H1 (cell line): ENCODE results near the gene THPO. TPM values are rescaled to one million over a fixed set of nuclear protein-coding genes. Genes with fewer than 3 reads are reported as not detected.

Experiments used
- CTCF ChIA-PET: fragments of 300-600 bp; sonication (Branson Sonifier 250); formaldehyde crosslinking; loops from one replicate; lab custom pipeline; 2021; ENCODE audit not compliant: partially characterized antibody; lab: Charles Lee
- POLR2A ChIA-PET: fragments of 300-600 bp; sonication (Branson Sonifier 250); formaldehyde crosslinking; loops from one replicate; lab custom pipeline; 2021; ENCODE audit warnings: inconsistent platforms; ENCODE audit not compliant: partially characterized antibody; lab: Charles Lee
- DNase-seq, 2 experiments: peaks; one replicate each; pipeline versions ENCODE4 v3.0.0 to v3.0.0-alpha.2; 2010 to 2022; ENCODE audit warnings: low spot score in 2 of 2, low read depth in 1 of 2, mixed read lengths in 1 of 2
- FAIRE-seq: peaks from 2 replicates; lab custom pipeline; 2011; peaks lifted over from hg19 to GRCh38; lab: Jason Lieb, UNC
- H2AFZ ChIP-seq: 2 replicates; pipeline ENCODE4 v1.8.1; 2012; ENCODE audit warnings: low read length, inconsistent platforms
- H2AK5ac ChIP-seq: 2 replicates; pipeline ENCODE4 v1.6.1; 2013; ENCODE audit warnings: low read depth, low read length
- H2BK120ac ChIP-seq: replicated peaks from 2 replicates; pipeline ENCODE3; 2013; ENCODE audit warnings: low read depth, low read length, inconsistent platforms
- H2BK12ac ChIP-seq: 2 replicates; pipeline ENCODE4 v1.6.1; 2013; ENCODE audit warnings: low read depth, low read length
- H2BK15ac ChIP-seq: 2 replicates; pipeline ENCODE4 v1.6.1; 2013; ENCODE audit warnings: low read length
- H2BK20ac ChIP-seq: 2 replicates; pipeline ENCODE4 v1.6.1; 2013; ENCODE audit warnings: low read length
- H2BK5ac ChIP-seq: 2 replicates; pipeline ENCODE4 v1.6.1; 2013; ENCODE audit warnings: low read depth, low read length
- H3K14ac ChIP-seq: 2 replicates; pipeline ENCODE4 v1.6.1; 2013; ENCODE audit warnings: inconsistent platforms; ENCODE audit not compliant: insufficient read length
- H3K18ac ChIP-seq: 2 replicates; pipeline ENCODE4 v1.6.1; 2013; ENCODE audit warnings: low read length; ENCODE audit errors: extremely low read depth
- H3K23ac ChIP-seq: 2 replicates; pipeline ENCODE4 v1.6.1; 2013; ENCODE audit warnings: inconsistent platforms; ENCODE audit not compliant: insufficient read length
- H3K23me2 ChIP-seq: 2 replicates; pipeline ENCODE4 v1.6.1; 2013; ENCODE audit warnings: low read depth, low read length
- H3K27ac ChIP-seq: 2 replicates; pipeline ENCODE4 v1.6.1; 2011; ENCODE audit warnings: low read depth, low read length, inconsistent platforms
- H3K27me3 ChIP-seq, 4 experiments: replicated peaks in 1 of 4; 1 replicate in 1 of 4; 2 replicates in 3 of 4; pipeline versions ENCODE4 v1.6.1 to v1.8.1; 2011 to 2013; ENCODE audit warnings: low read length in 3 of 4, mild to moderate bottlenecking in 3 of 4, inconsistent platforms in 2 of 4, mixed read lengths in 2 of 4, moderate library complexity in 1 of 4; ENCODE audit not compliant: control insufficient read depth in 3 of 4, insufficient read depth in 3 of 4; ENCODE audit errors: extremely low read depth in 1 of 4
- H3K36me3 ChIP-seq, 4 experiments: 2 replicates each; pipeline versions ENCODE4 v1.6.1 to v1.8.1; 2011 to 2013; ENCODE audit warnings: mild to moderate bottlenecking in 4 of 4, low read length in 3 of 4, moderate library complexity in 2 of 4, control low read depth in 1 of 4, inconsistent platforms in 1 of 4; ENCODE audit not compliant: insufficient read depth in 4 of 4, control insufficient read depth in 2 of 4
- H3K4ac ChIP-seq: replicated peaks from 2 replicates; pipeline ENCODE3; 2013; ENCODE audit warnings: low read length, low read depth, mixed read lengths, inconsistent platforms; ENCODE audit not compliant: insufficient read length
- H3K4me1 ChIP-seq, 4 experiments: replicated peaks in 1 of 4; 1 replicate in 1 of 4; 2 replicates in 3 of 4; pipeline versions ENCODE4 v1.6.1 to v1.8.1; 2011 to 2013; ENCODE audit warnings: low read length in 3 of 4, inconsistent platforms in 2 of 4, mixed read lengths in 1 of 4; ENCODE audit not compliant: insufficient read depth in 4 of 4, control insufficient read depth in 3 of 4
- H3K4me2 ChIP-seq, 2 experiments: 2 replicates each; pipeline versions ENCODE4 v1.6.1 to v1.8.1; 2011 to 2013; ENCODE audit warnings: low read depth in 2 of 2, low read length in 2 of 2, control low read depth in 1 of 2, inconsistent platforms in 1 of 2, mild to moderate bottlenecking in 1 of 2; ENCODE audit not compliant: insufficient read depth in 1 of 2
- H3K4me3 ChIP-seq, 4 experiments: fragments of 200-600, 300-600 bp in 1 of 4; sonication (generic), shearing (Covaris generic), sonication (Bioruptor Twin) in 1 of 4; 2 replicates each; pipeline versions ENCODE4 v1.5.1 to v1.8.1; 2011 to 2016; ENCODE audit warnings: low read length in 4 of 4, low read depth in 3 of 4, control low read depth in 2 of 4, inconsistent platforms in 2 of 4, mild to moderate bottlenecking in 2 of 4, mixed read lengths in 1 of 4, moderate library complexity in 1 of 4; ENCODE audit not compliant: insufficient read depth in 2 of 4; ENCODE audit errors: extremely low read depth in 1 of 4
- H3K56ac ChIP-seq: replicated peaks from 2 replicates; pipeline ENCODE3; 2013; ENCODE audit warnings: low read depth, mild to moderate bottlenecking, mixed read lengths, low read length, inconsistent platforms; ENCODE audit not compliant: insufficient read length
- H3K79me1 ChIP-seq: 2 replicates; pipeline ENCODE4 v1.6.1; 2013; ENCODE audit warnings: low read depth, low read length, control low read depth
- H3K79me2 ChIP-seq, 2 experiments: 2 replicates each; pipeline versions ENCODE4 v1.6.1 to v1.8.1; 2012 to 2013; ENCODE audit warnings: low read length in 2 of 2, mild to moderate bottlenecking in 2 of 2, inconsistent platforms in 1 of 2; ENCODE audit not compliant: insufficient read depth in 2 of 2, control insufficient read depth in 1 of 2
- H3K9ac ChIP-seq, 4 experiments: replicated peaks in 1 of 4; 1 replicate in 1 of 4; 2 replicates in 3 of 4; pipeline versions ENCODE4 v1.6.1 to v1.8.1; 2011 to 2013; ENCODE audit warnings: low read depth in 3 of 4, low read length in 3 of 4, control low read depth in 2 of 4, mild to moderate bottlenecking in 2 of 4, moderate library complexity in 2 of 4, inconsistent platforms in 1 of 4; ENCODE audit errors: extremely low read depth in 1 of 4
- H3K9me3 ChIP-seq, 2 experiments: 2 replicates each; pipeline versions ENCODE4 v1.6.1 to v1.8.1; 2012 to 2013; ENCODE audit warnings: mild to moderate bottlenecking in 2 of 2, moderate library complexity in 2 of 2, control low read depth in 1 of 2, inconsistent platforms in 1 of 2, low read depth in 1 of 2, low read length in 1 of 2, mixed read lengths in 1 of 2; ENCODE audit not compliant: insufficient read depth in 2 of 2
- H4K20me1 ChIP-seq, 2 experiments: replicated peaks in 1 of 2; 2 replicates each; pipeline versions ENCODE3 to v1.8.1; 2011 to 2013; ENCODE audit warnings: inconsistent platforms in 2 of 2, low read length in 2 of 2, mild to moderate bottlenecking in 1 of 2; ENCODE audit not compliant: insufficient read depth in 2 of 2, control insufficient read depth in 1 of 2
- H4K5ac ChIP-seq: 2 replicates; pipeline ENCODE4 v1.6.1; 2013; ENCODE audit warnings: low read length, low read depth, mixed read lengths, inconsistent platforms; ENCODE audit not compliant: insufficient read length
- H4K8ac ChIP-seq: 2 replicates; pipeline ENCODE4 v1.8.0; 2013; ENCODE audit warnings: mild to moderate bottlenecking, moderate library complexity, low read length, inconsistent platforms; ENCODE audit not compliant: insufficient read depth; ENCODE audit errors: extremely low read depth
- H4K91ac ChIP-seq: replicated peaks from 2 replicates; pipeline ENCODE3; 2013; ENCODE audit warnings: low read length, mixed read lengths, inconsistent platforms; ENCODE audit not compliant: insufficient read length
- ASH2L ChIP-seq: fragments of 200-600, 300-600 bp; sonication (generic); IDR thresholded peaks from one replicate; pipeline ENCODE4 v1.7.1; 2017; ENCODE audit warnings: low read length
- CBX8 ChIP-seq: fragments of 300-800, 300-1000 bp; sonication (generic); IDR thresholded peaks from 2 replicates; pipeline ENCODE4 v1.7.1; 2016; ENCODE audit warnings: low read depth, low read length, borderline replicate concordance
- CHD1 ChIP-seq: IDR thresholded peaks from 2 replicates; pipeline ENCODE4 v1.6.1; 2012; ENCODE audit warnings: low read depth, low read length, improper control_type of control experiment
- EZH2 ChIP-seq: fragments of 200-600 bp; sonication (generic); IDR thresholded peaks from 2 replicates; pipeline ENCODE4 v1.7.1; 2012; ENCODE audit warnings: low read depth, mild to moderate bottlenecking, moderate library complexity, low read length, inconsistent platforms; ENCODE audit not compliant: severe bottlenecking
- JUN ChIP-seq: IDR thresholded peaks from 2 replicates; pipeline ENCODE4 v1.6.1; 2011; ENCODE audit warnings: low read depth, mild to moderate bottlenecking, improper control_type of control experiment, low read length
- JUND ChIP-seq: IDR thresholded peaks from 2 replicates; pipeline ENCODE4 v1.6.1; 2011; ENCODE audit warnings: mild to moderate bottlenecking, improper control_type of control experiment, low read length
- MAX ChIP-seq: IDR thresholded peaks from 2 replicates; pipeline ENCODE4 v1.6.1; 2012; ENCODE audit warnings: inconsistent platforms
- NRF1 ChIP-seq: IDR thresholded peaks from 2 replicates; pipeline ENCODE4 v1.6.1; 2011; ENCODE audit warnings: mild to moderate bottlenecking, low read depth, low read length, improper control_type of control experiment
- PHF8 ChIP-seq: fragments of 200-600 bp; sonication (generic); conservative IDR thresholded peaks from 2 replicates; pipeline ENCODE4 v1.7.1; 2012; ENCODE audit warnings: low read depth, mild to moderate bottlenecking, inconsistent platforms, low read length, moderate library complexity
- RAD21 ChIP-seq, 2 experiments: IDR thresholded peaks in 1 of 2; conservative IDR thresholded peaks in 1 of 2; 2 replicates each; pipeline ENCODE4 v1.6.1; 2011; ENCODE audit warnings: low read depth in 2 of 2, low read length in 2 of 2, improper control_type of control experiment in 1 of 2, inconsistent platforms in 1 of 2, mild to moderate bottlenecking in 1 of 2, moderate library complexity in 1 of 2
- RXRA ChIP-seq: IDR thresholded peaks from 2 replicates; pipeline ENCODE4 v1.6.1; 2011; ENCODE audit warnings: low read depth, mild to moderate bottlenecking, low read length, moderate library complexity; ENCODE audit not compliant: insufficient read depth
- SP2 ChIP-seq: IDR thresholded peaks from 2 replicates; pipeline ENCODE4 v1.6.1; 2012; ENCODE audit warnings: mild to moderate bottlenecking, low read length, inconsistent platforms
- YY1 ChIP-seq: IDR thresholded peaks from 2 replicates; pipeline ENCODE4 v1.6.1; 2011; ENCODE audit warnings: low read depth, mild to moderate bottlenecking, low read length
- WGBS, 2 experiments: shearing (Covaris generic) in 1 of 2; methylation state at CpG; one replicate each; pipeline versions ENCODE4 v1.1.6 to v1.1.7; 2013 to 2015; ENCODE audit warnings: low lambda C conversion rate in 2 of 2, mixed read lengths in 2 of 2, inconsistent platforms in 1 of 2, low coverage in 1 of 2, missing lambda C conversion rate in 1 of 2; ENCODE audit not compliant: insufficient replicate concordance in 2 of 2, insufficient coverage in 1 of 2, insufficient read length in 1 of 2; ENCODE audit errors: extremely low coverage in 1 of 2, missing lambda C conversion rate in 1 of 2; 5-methylcytosine and 5-hydroxymethylcytosine counted together
- polyA plus RNA-seq, 7 experiments: library from polyadenylated mRNA; depleted of rRNA in 3 of 7; stranded (reverse) in 5 of 7; unstranded in 2 of 7; fragments of >200 nt in 5 of 7; fragments of 200-250 nt in 2 of 7; gene quantifications; 1 replicate in 5 of 7; 2 replicates in 1 of 7; 4 replicates in 1 of 7; pipeline versions ENCODE4 v1.2.1 to v1.2.3, GENCODE V29; 2011 to 2013; ENCODE audit warnings: missing spikeins in 2 of 7, mixed read lengths in 2 of 7
- total RNA-seq: library from RNA; stranded (reverse); fragmentation: NEBNext Ultra II Directional; extraction: Animal tissue kit (Norgen Biotek cat#: 25700); gene quantifications from 2 replicates; pipeline ENCODE4 v1.2.1, GENCODE V29; 2021

The THPO gene
- total and polyA plus RNA-seq, 2 of the 8 experiments (the other 6 are each of a cell fraction or from before 2014, with no cell fraction given), result 0.82 to 1.2 TPM

GRCh38 chr3:184352149-184352785, 25.7 kb downstream of the THPO start:
- Histone ChIP-seq H3K4me2 (no peak overlapping the region), H3K27me3 (no peaks in the 10 kb centered on the region), H2BK20ac (no peak overlapping the region), H2BK5ac (no peak overlapping the region; the same call in 1 of the 2 replicates), H2AFZ (no peak overlapping the region), H3K27ac (no peak overlapping the region), H2BK12ac (no peak overlapping the region), H3K18ac (no peak overlapping the region), H3K14ac (no peak overlapping the region), H3K56ac (no peak overlapping the region), H2AK5ac (no peak overlapping the region), H3K23me2 (no peaks in the 10 kb centered on the region), H3K79me1 (no peaks in the 10 kb centered on the region; the same call in 1 of the 2 replicates), H3K4me1 (peaks cover 0 to 6% (median 3%) of the 10 kb centered on the region in 4 experiments; a peak in 2 of 7 replicates), H4K20me1 (peaks cover 0 to 11% of the 10 kb centered on the region in 2 experiments), H3K9ac (no peak overlapping the region), H3K23ac (no peak overlapping the region), H4K91ac (no peak overlapping the region), H3K4ac (no peak overlapping the region), H3K4me3 (no peak overlapping the region), H3K79me2 (no peaks in the 10 kb centered on the region), H2BK15ac (no peak overlapping the region), H3K9me3 (no peaks in the 10 kb centered on the region), H3K36me3 (peaks cover 4 to 32% (median 19%) of the 10 kb centered on the region in 4 experiments; a peak in 7 of 8 replicates), H4K5ac (no peak overlapping the region), H4K8ac (no peak overlapping the region), H2BK120ac (no peak overlapping the region)
- DNase-seq (no peak), FAIRE-seq (no peak)
- POLR2A ChIA-PET, result interaction anchor here (1.0 to 3.6 kb wide), 7 partner anchors 10 to 36 kb away, joined by 3 to 23 read pairs (median 7); partner anchors contain the start of genes CLCN2, FAM131A and POLR2H
- CTCF ChIA-PET, result interaction anchor here (0.6 to 6.8 kb wide), 13 partner anchors 8 to 451 kb away, joined by 3 to 49 read pairs (median 4); partner anchors contain the start of genes CLCN2, FAM131A and POLR2H
- WGBS, 2 experiments, result 91% methylated on average over 15 of the region's 15 CpGs; no CpG with 5 or more reads in 1 of the 2 experiments
- no peak for TF ChIP-seq RAD21 (IDR thresholded peaks at IDR 0.05 in 1 of 2, conservative IDR thresholded peaks at IDR 0.05 in 1 of 2; ENCODE audit: low read depth in 2 of 2, low read length in 2 of 2)
- TF ChIP-seq CHD1, result no peak
- TF ChIP-seq CBX8, result no peak
- no peak for TF ChIP-seq EZH2
- no peak for TF ChIP-seq MAX
- TF ChIP-seq RXRA, result no peak
- TF ChIP-seq ASH2L, result no peak
- TF ChIP-seq SP2, result no peak
- no peak for TF ChIP-seq JUND
- TF ChIP-seq PHF8, result no peak
- TF ChIP-seq NRF1, result no peak
- no peak for TF ChIP-seq JUN
- TF ChIP-seq YY1, result no peak
